Measurements from ENCODE around the gene SPRED2. TPM values are rescaled to one million over a fixed set of nuclear protein-coding genes. Genes with fewer than 3 reads are reported as not detected.

SPRED2 gene
- total and polyA plus RNA-seq, 2 of the 8 experiments (the other 6 are each of a cell fraction or from before 2014, with no cell fraction given) = 15.3 to 22.5 TPM

DNA sequence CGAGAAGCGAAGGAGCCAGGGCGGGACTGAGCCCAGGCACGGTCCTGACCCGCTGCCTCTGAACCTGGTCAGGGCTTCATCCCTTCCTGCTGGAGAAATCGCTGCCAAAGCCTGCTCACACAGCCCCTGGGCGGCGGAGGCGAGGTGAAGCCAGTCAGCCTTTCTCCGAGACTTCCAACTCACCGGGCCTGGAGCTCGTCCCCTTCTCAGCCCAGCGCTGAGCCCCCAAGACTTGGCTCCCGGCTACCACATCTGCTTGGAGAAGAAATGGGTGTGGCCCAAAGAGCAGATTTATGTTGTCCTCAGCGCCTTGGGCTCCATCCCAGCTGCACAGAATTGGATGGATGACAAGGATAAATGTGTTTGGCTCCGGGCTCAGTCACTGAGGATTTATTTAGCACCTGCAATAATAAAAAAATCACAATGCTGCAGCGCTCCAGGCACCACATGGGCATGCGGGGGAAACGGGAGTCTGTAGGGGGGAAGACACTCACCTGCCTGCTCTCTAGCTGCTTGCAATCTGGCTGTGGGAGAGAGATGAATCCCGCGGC lies 139.9 kb downstream of the SPRED2 start:
- POLR2A ChIA-PET (ENCODE audit: partially characterized antibody) = interaction anchor here (0.9 to 1.3 kb wide), 2 partner anchors 9 to 24 kb away, joined by 3 to 5 read pairs; no protein-coding TSS in a partner anchor
- Histone ChIP-seq H3K27me3 (replicated peaks in 1 of 4; ENCODE audit: control insufficient read depth in 3 of 4, extremely low read depth in 1 of 4, insufficient read depth in 3 of 4, low read length in 3 of 4) (no peaks in the 10 kb centered on the region; a peak in 2 of 7 replicates), H4K5ac (ENCODE audit: insufficient read length, low read depth, low read length) (no peak overlapping the region), H3K23me2 (ENCODE audit: low read depth, low read length) (no peaks in the 10 kb centered on the region), H3K56ac (replicated peaks; ENCODE audit: insufficient read length, low read depth, low read length) (no peak overlapping the region), H3K23ac (ENCODE audit: insufficient read length) (no peak overlapping the region), H2BK5ac (ENCODE audit: low read depth, low read length) (no peak overlapping the region), H3K79me1 (ENCODE audit: low read depth, low read length) (no peaks in the 10 kb centered on the region), H3K36me3 (ENCODE audit: control insufficient read depth in 2 of 4, insufficient read depth in 4 of 4, low read length in 3 of 4) (no peaks in the 10 kb centered on the region), H4K8ac (ENCODE audit: extremely low read depth, insufficient read depth, low read length) (peak overlapping the region; percentile 35; the same call in 1 of the 2 replicates), H2BK20ac (ENCODE audit: low read length) (no peak overlapping the region), H3K4me1 (replicated peaks in 1 of 4; ENCODE audit: control insufficient read depth in 3 of 4, insufficient read depth in 4 of 4, low read length in 3 of 4) (peaks cover 0 to 4% (median under 1%) of the 10 kb centered on the region in 4 experiments; a peak in 1 of 7 replicates), H3K9ac (replicated peaks in 1 of 4; ENCODE audit: extremely low read depth in 1 of 4, low read depth in 3 of 4, low read length in 3 of 4) (no peak overlapping the region), H3K79me2 (ENCODE audit: control insufficient read depth in 1 of 2, insufficient read depth in 2 of 2, low read length in 2 of 2) (no peaks in the 10 kb centered on the region), H2BK12ac (ENCODE audit: low read depth, low read length) (no peak overlapping the region), H4K91ac (replicated peaks; ENCODE audit: insufficient read length, low read length) (no peak overlapping the region), H3K14ac (ENCODE audit: insufficient read length) (no peak overlapping the region), H4K20me1 (replicated peaks in 1 of 2; ENCODE audit: control insufficient read depth in 1 of 2, insufficient read depth in 2 of 2, low read length in 2 of 2) (peaks cover 0 to 1% of the 10 kb centered on the region in 2 experiments), H3K4me2 (ENCODE audit: insufficient read depth in 1 of 2, low read depth in 2 of 2, low read length in 2 of 2) (no peak overlapping the region), H3K4me3 (ENCODE audit: extremely low read depth in 1 of 4, insufficient read depth in 2 of 4, low read depth in 3 of 4, low read length in 4 of 4) (no peak overlapping the region), H2AFZ (ENCODE audit: low read length) (no peak overlapping the region), H2BK120ac (replicated peaks; ENCODE audit: low read depth, low read length) (no peak overlapping the region), H3K18ac (ENCODE audit: extremely low read depth, low read length) (no peak overlapping the region), H2AK5ac (ENCODE audit: low read depth, low read length) (no peak overlapping the region), H2BK15ac (ENCODE audit: low read length) (no peak overlapping the region), H3K4ac (replicated peaks; ENCODE audit: insufficient read length, low read depth, low read length) (no peak overlapping the region), H3K27ac (ENCODE audit: low read depth, low read length) (no peak overlapping the region), H3K9me3 (ENCODE audit: insufficient read depth in 2 of 2, low read depth in 1 of 2, low read length in 1 of 2) (no peaks in the 10 kb centered on the region)
- 86% methylated on average over 21 of the region's 21 CpGs; no CpG with 5 or more reads in 1 of the 2 experiments for WGBS, 2 experiments (ENCODE audit: extremely low coverage in 1 of 2, insufficient coverage in 1 of 2, insufficient read length in 1 of 2, insufficient replicate concordance in 2 of 2, low coverage in 1 of 2, low lambda C conversion rate in 2 of 2, missing lambda C conversion rate in 1 of 2)
- FAIRE-seq (no peak), DNase-seq (ENCODE audit: low read depth in 1 of 2, low spot score in 2 of 2) (no peak)
- CTCF ChIA-PET (ENCODE audit: partially characterized antibody) = interaction anchor here (0.6 to 2.5 kb wide), 8 partner anchors 10 to 192 kb away, joined by 3 to 8 read pairs (median 3); no protein-coding TSS in a partner anchor
- TF ChIP-seq CEBPB (IDR thresholded peaks at IDR 0.05; ENCODE audit: low read depth, low read length) = no peak
- TF ChIP-seq, protein P1, sequence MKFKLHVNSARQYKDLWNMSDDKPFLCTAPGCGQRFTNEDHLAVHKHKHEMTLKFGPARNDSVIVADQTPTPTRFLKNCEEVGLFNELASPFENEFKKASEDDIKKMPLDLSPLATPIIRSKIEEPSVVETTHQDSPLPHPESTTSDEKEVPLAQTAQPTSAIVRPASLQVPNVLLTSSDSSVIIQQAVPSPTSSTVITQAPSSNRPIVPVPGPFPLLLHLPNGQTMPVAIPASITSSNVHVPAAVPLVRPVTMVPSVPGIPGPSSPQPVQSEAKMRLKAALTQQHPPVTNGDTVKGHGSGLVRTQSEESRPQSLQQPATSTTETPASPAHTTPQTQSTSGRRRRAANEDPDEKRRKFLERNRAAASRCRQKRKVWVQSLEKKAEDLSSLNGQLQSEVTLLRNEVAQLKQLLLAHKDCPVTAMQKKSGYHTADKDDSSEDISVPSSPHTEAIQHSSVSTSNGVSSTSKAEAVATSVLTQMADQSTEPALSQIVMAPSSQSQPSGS (IDR thresholded peaks at IDR 0.05; ENCODE audit: low read length) = no peak
- TF ChIP-seq TEAD4 (IDR thresholded peaks at IDR 0.05; ENCODE audit: low read depth, low read length) = no peak
- no peak for TF ChIP-seq CHD1 (IDR thresholded peaks at IDR 0.05; ENCODE audit: low read depth, low read length)
- no peak for TF ChIP-seq EGR1 (IDR thresholded peaks at IDR 0.05; ENCODE audit: borderline replicate concordance, low read depth, low read length)
- TF ChIP-seq GABPA (IDR thresholded peaks at IDR 0.05; ENCODE audit: borderline replicate concordance, insufficient read depth, low read length) = no peak
- TF ChIP-seq, protein P2, sequence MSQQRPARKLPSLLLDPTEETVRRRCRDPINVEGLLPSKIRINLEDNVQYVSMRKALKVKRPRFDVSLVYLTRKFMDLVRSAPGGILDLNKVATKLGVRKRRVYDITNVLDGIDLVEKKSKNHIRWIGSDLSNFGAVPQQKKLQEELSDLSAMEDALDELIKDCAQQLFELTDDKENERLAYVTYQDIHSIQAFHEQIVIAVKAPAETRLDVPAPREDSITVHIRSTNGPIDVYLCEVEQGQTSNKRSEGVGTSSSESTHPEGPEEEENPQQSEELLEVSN (IDR thresholded peaks at IDR 0.05) = no peak
- TF ChIP-seq BCL11A (IDR thresholded peaks at IDR 0.05; ENCODE audit: low read depth in 2 of 2, low read length in 2 of 2) = no peak
- no peak for TF ChIP-seq YY1 (IDR thresholded peaks at IDR 0.05; ENCODE audit: low read depth, low read length)
- no peak for TF ChIP-seq ASH2L (IDR thresholded peaks at IDR 0.05; ENCODE audit: low read length)
- no peak for TF ChIP-seq ZNF274 (IDR thresholded peaks at IDR 0.05; ENCODE audit: borderline replicate concordance, extremely low read depth, low read length)

All from H1 (cell line).